Measurements from ENCODE around the gene PTDSS2. TPM values are rescaled to one million over a fixed set of nuclear protein-coding genes. Genes with fewer than 3 reads are reported as not detected.

Gene PTDSS2
- total and polyA plus RNA-seq, 10 of the 15 experiments (the other 5 are each of a cell fraction or from before 2014, with no cell fraction given) = 0.39 to 21.1 (median 10.8) TPM

DNA sequence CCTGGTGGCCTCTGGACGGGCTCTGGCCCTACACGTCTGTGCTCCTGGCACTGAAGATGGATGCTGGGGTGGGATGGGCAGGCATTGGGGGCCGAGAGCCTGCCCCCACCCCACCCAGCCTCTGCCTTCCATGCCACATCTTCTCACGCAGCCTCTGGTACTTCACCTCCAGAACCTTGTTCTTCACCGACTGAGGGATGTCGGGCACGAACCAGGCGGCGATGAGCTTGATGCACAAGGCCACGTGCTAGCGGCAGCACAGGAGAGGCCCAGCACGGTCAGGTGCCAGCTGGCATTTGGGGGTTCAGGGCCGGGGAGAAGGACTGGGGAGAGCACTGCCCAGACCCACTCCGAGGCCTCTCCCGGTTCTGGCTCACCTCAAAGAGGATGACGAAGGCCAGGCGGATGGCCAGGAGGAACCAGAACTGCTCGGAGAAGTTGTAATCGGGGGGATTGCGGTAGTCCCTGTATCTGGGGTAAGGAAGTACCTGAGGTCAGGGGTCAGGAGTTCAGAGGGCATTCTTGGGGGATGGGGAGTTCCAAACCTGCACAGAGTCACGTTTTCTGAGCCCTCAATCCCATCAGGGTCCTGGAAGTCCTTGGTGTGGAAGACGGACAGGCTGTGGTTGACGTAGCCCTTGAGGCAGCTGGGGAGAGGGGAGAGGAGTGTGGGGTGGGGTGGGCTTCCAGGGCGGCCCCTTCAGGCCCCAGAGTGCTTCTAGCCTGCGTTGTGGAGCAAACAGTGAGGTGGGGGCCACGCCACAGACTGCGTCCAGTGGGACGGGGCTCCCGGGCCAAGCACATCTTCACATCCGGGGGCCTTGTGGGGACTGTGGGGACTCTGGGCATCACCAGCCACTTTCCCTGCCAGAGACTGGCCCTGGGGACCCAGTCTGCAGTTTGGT lies 31.5 kb upstream of the PTDSS2 start:
- FAIRE-seq = no peak
- POLR2A ChIA-PET = no interaction called here
- BruUV-seq (replicated peaks) = TSS peak; percentile 73
- in situ Hi-C loops (cut with MboI) = no loop called here
- SMC1A ChIA-PET (ENCODE audit: uncharacterized antibody, unreplicated experiment) = no interaction called here
- TF ChIP-seq NR2F1 (conservative IDR thresholded peaks at IDR 0.05) (peak; percentile 43; the same call in 1 of the 2 replicates), STAT1 (conservative IDR thresholded peaks at IDR 0.05) (no peak), POLR2A (IDR thresholded peaks at IDR 0.05; ENCODE audit: low read depth, low read length) (0 out of 2 replicates have a peak, but pooled peaks have one; percentile 37), IRF4 (IDR thresholded peaks at IDR 0.05; ENCODE audit: low read depth, low read length) (no peak), NR2C1 (IDR thresholded peaks at IDR 0.05) (peak; percentile 64; the same call in 1 of the 2 replicates)
- Histone ChIP-seq H3K27ac (ENCODE audit: control insufficient read depth, insufficient read depth) (no peak overlapping the region), H3K79me2 (ENCODE audit: control insufficient read depth, insufficient read depth, low read length) (no peaks in the 10 kb centered on the region), H3K9ac (ENCODE audit: control insufficient read depth, insufficient read depth, low read length) (no peak overlapping the region), H3K36me3 (ENCODE audit: control insufficient read depth in 2 of 2, insufficient read depth in 2 of 2, low read length in 1 of 2) (no peaks in the 10 kb centered on the region), H2AFZ (ENCODE audit: control insufficient read depth, low read depth, low read length) (no peak overlapping the region), H3K27me3 (replicated peaks in 1 of 2; ENCODE audit: control insufficient read depth in 2 of 2, insufficient read depth in 2 of 2, low read length in 1 of 2) (no peaks in the 10 kb centered on the region), H3K4me3 (no peak overlapping the region), H3K4me2 (ENCODE audit: control insufficient read depth, insufficient read depth) (no peak overlapping the region), H3K4me1 (ENCODE audit: control insufficient read depth, insufficient read depth, low read length) (peaks cover 8% of the 10 kb centered on the region), H3K9me3 (replicated peaks; ENCODE audit: control insufficient read depth, insufficient read depth, low read length) (no peaks in the 10 kb centered on the region), H4K20me1 (ENCODE audit: control insufficient read depth, insufficient read depth) (no peaks in the 10 kb centered on the region)
- no peak for ATAC-seq
- CTCF ChIA-PET = no interaction called here
- no peak for DNase-seq (ENCODE audit: low read depth, low spot score)
- intact Hi-C loops (cut with micrococcal nuclease; ENCODE audit: unreplicated experiment) = no loop called here
- 74% methylated on average over 28 of the region's 30 CpGs for WGBS (ENCODE audit: insufficient coverage, insufficient replicate concordance, low lambda C conversion rate, missing lambda C conversion rate)
- RAD21 ChIA-PET (ENCODE audit: unreplicated experiment) = no interaction called here

DNA sequence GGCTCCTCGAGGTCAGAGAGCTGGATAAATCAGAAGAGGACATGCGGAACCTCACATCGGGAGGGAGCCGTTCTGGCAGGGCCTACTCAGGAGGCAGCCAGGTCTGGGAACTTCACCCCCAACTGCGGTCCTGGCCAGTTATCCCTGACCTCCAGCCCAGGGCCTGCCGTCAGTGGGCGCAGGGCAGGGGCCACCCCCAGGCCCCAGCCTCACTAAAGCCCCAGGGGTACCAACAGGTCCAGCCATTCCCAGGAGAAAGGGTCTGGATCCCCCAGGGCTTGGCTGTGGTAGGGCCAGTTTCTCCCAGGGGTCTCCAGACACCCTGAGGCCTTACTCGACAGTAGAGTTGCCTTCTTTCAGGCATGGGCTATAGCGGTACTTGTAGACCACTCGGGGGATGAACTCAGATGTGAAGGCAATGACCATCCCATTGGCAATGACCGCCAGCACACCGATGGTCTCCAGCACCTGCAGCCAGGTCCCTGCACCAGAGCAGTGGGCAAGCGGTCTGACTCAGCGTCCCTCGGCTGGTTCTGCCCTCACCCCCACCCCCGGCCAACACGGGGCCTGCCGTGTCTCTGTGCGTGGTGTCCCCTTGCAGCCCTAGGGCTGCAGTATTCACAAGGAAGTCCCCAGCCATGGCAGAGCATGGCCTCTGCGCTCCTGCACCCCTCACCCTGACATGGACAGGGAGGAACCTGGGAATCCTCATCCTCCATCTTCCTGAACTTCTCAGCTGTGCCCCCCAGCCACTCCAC lies 30.7 kb upstream of the PTDSS2 start:
- Histone ChIP-seq H3K36me3 (ENCODE audit: control insufficient read depth in 2 of 2, insufficient read depth in 2 of 2, low read length in 1 of 2) (no peaks in the 10 kb centered on the region), H3K27ac (ENCODE audit: control insufficient read depth, insufficient read depth) (no peak overlapping the region), H3K27me3 (replicated peaks in 1 of 2; ENCODE audit: control insufficient read depth in 2 of 2, insufficient read depth in 2 of 2, low read length in 1 of 2) (no peaks in the 10 kb centered on the region), H3K9me3 (replicated peaks; ENCODE audit: control insufficient read depth, insufficient read depth, low read length) (no peaks in the 10 kb centered on the region), H4K20me1 (ENCODE audit: control insufficient read depth, insufficient read depth) (no peaks in the 10 kb centered on the region), H3K4me3 (no peak overlapping the region), H2AFZ (ENCODE audit: control insufficient read depth, low read depth, low read length) (no peak overlapping the region), H3K9ac (ENCODE audit: control insufficient read depth, insufficient read depth, low read length) (no peak overlapping the region), H3K79me2 (ENCODE audit: control insufficient read depth, insufficient read depth, low read length) (no peaks in the 10 kb centered on the region), H3K4me1 (ENCODE audit: control insufficient read depth, insufficient read depth, low read length) (peaks cover 8% of the 10 kb centered on the region), H3K4me2 (ENCODE audit: control insufficient read depth, insufficient read depth) (no peak overlapping the region)
- TF ChIP-seq LARP7 (IDR thresholded peaks at IDR 0.05) (no peak), POLR2A (IDR thresholded peaks at IDR 0.05; ENCODE audit: low read depth, low read length) (peak; percentile 27), ZSCAN29 (IDR thresholded peaks at IDR 0.05) (no peak)
- TF ChIP-seq, protein P1, sequence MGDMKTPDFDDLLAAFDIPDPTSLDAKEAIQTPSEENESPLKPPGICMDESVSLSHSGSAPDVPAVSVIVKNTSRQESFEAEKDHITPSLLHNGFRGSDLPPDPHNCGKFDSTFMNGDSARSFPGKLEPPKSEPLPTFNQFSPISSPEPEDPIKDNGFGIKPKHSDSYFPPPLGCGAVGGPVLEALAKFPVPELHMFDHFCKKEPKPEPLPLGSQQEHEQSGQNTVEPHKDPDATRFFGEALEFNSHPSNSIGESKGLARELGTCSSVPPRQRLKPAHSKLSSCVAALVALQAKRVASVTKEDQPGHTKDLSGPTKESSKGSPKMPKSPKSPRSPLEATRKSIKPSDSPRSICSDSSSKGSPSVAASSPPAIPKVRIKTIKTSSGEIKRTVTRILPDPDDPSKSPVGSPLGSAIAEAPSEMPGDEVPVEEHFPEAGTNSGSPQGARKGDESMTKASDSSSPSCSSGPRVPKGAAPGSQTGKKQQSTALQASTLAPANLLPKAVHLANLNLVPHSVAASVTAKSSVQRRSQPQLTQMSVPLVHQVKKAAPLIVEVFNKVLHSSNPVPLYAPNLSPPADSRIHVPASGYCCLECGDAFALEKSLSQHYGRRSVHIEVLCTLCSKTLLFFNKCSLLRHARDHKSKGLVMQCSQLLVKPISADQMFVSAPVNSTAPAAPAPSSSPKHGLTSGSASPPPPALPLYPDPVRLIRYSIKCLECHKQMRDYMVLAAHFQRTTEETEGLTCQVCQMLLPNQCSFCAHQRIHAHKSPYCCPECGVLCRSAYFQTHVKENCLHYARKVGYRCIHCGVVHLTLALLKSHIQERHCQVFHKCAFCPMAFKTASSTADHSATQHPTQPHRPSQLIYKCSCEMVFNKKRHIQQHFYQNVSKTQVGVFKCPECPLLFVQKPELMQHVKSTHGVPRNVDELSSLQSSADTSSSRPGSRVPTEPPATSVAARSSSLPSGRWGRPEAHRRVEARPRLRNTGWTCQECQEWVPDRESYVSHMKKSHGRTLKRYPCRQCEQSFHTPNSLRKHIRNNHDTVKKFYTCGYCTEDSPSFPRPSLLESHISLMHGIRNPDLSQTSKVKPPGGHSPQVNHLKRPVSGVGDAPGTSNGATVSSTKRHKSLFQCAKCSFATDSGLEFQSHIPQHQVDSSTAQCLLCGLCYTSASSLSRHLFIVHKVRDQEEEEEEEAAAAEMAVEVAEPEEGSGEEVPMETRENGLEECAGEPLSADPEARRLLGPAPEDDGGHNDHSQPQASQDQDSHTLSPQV (IDR thresholded peaks at IDR 0.05) = no peak
- FAIRE-seq (no peak), DNase-seq (ENCODE audit: low read depth, low spot score) (no peak), ATAC-seq (no peak)
- BruUV-seq (replicated peaks) = no TSS peak
- ChIA-PET POLR2A (no interaction called here), SMC1A (ENCODE audit: uncharacterized antibody, unreplicated experiment) (no interaction called here), RAD21 (ENCODE audit: unreplicated experiment) (no interaction called here), CTCF (no interaction called here)
- in situ Hi-C loops (cut with MboI) = no loop called here
- WGBS (ENCODE audit: insufficient coverage, insufficient replicate concordance, low lambda C conversion rate, missing lambda C conversion rate) = 77% methylated on average over 20 of the region's 20 CpGs
- intact Hi-C loops (cut with micrococcal nuclease; ENCODE audit: unreplicated experiment) = no loop called here

Data from GM12878 (cell line).